Keratinocyte (primary cell): ENCODE measurements around the gene PEX3. TPM values are rescaled to one million over a fixed set of nuclear protein-coding genes. Genes with fewer than 3 reads are reported as not detected.
A peak's percentile ranks its signal among the peaks of the same experiment; 100 is the strongest.

Source experiments
- DNase-seq: peaks from one replicate; pipeline ENCODE4 v3.0.0-alpha.2; 2011; ENCODE audit warnings: low read depth, missing footprints, low spot score
- FAIRE-seq: peaks from 2 replicates; lab custom pipeline; 2011; peaks lifted over from hg19 to GRCh38; lab: Jason Lieb, UNC
- H2AFZ ChIP-seq: 2 replicates; pipeline ENCODE4 v1.6.0; 2012; ENCODE audit warnings: low read length, control low read depth, inconsistent platforms; ENCODE audit not compliant: control insufficient read depth
- H3K27ac ChIP-seq: 2 replicates; pipeline ENCODE4 v1.5.1; 2011; ENCODE audit warnings: low read length; ENCODE audit not compliant: control insufficient read depth, insufficient read depth
- H3K27me3 ChIP-seq: 3 replicates; pipeline ENCODE4 v1.6.0; 2011; ENCODE audit warnings: low read length; ENCODE audit not compliant: control insufficient read depth, insufficient read depth; ENCODE audit errors: extremely low read depth
- H3K36me3 ChIP-seq, 2 experiments: 2 replicates in 1 of 2; 3 replicates in 1 of 2; pipeline ENCODE4 v1.5.1; 2011; ENCODE audit warnings: low read length in 2 of 2, mild to moderate bottlenecking in 1 of 2; ENCODE audit not compliant: control insufficient read depth in 2 of 2, insufficient read depth in 2 of 2; ENCODE audit errors: extremely low read depth in 1 of 2
- H3K4me1 ChIP-seq: 3 replicates; pipeline ENCODE4 v1.5.1; 2011; ENCODE audit warnings: low read length; ENCODE audit not compliant: control insufficient read depth, insufficient read depth; ENCODE audit errors: extremely low read depth
- H3K4me2 ChIP-seq: 3 replicates; pipeline ENCODE4 v1.6.0; 2011; ENCODE audit warnings: low read depth, low read length; ENCODE audit not compliant: control insufficient read depth, insufficient read depth; ENCODE audit errors: extremely low read depth
- H3K4me3 ChIP-seq, 3 experiments: fragments of 200-600 bp in 1 of 3; sonication (generic) in 1 of 3; 2 replicates in 2 of 3; 3 replicates in 1 of 3; pipeline ENCODE4 v1.5.1; 2011 to 2016; ENCODE audit warnings: low read length in 3 of 3, mild to moderate bottlenecking in 3 of 3, control low read depth in 2 of 3, inconsistent platforms in 1 of 3, low read depth in 1 of 3, mixed read lengths in 1 of 3, mixed run types in 1 of 3, moderate library complexity in 1 of 3; ENCODE audit not compliant: control insufficient read depth in 2 of 3, insufficient read depth in 2 of 3; ENCODE audit errors: extremely low read depth in 1 of 3
- H3K79me2 ChIP-seq: 2 replicates; pipeline ENCODE4 v1.6.0; 2012; ENCODE audit warnings: low read length; ENCODE audit not compliant: control insufficient read depth, insufficient read depth
- H3K9ac ChIP-seq: 3 replicates; pipeline ENCODE4 v1.6.0; 2011; ENCODE audit warnings: low read length; ENCODE audit not compliant: control insufficient read depth, insufficient read depth; ENCODE audit errors: extremely low read depth
- H3K9me1 ChIP-seq: 3 replicates; pipeline ENCODE4 v1.6.0; 2011; ENCODE audit warnings: low read length; ENCODE audit not compliant: control insufficient read depth, insufficient read depth; ENCODE audit errors: extremely low read depth
- H3K9me3 ChIP-seq: 2 replicates; pipeline ENCODE4 v1.5.1; 2012; ENCODE audit warnings: low read depth, low read length; ENCODE audit not compliant: control insufficient read depth
- H4K20me1 ChIP-seq: 3 replicates; pipeline ENCODE4 v1.6.0; 2011; ENCODE audit warnings: low read length; ENCODE audit not compliant: control insufficient read depth, insufficient read depth; ENCODE audit errors: extremely low read depth
- EZH2 ChIP-seq: IDR thresholded peaks from one replicate; pipeline ENCODE4 v1.6.1; 2012; ENCODE audit warnings: inconsistent platforms, mild to moderate bottlenecking, low read length, moderate library complexity
- dilution Hi-C: fragments of 300-500 bp; cut with MboI; formaldehyde crosslinking; loops from one replicate; pipeline ENCODE4 v1.7.0; 2020; ENCODE audit warnings: low sequenced_read_pairs; ENCODE audit not compliant: extremely low pct_ligation_motif_present
- polyA plus RNA-seq, 5 experiments: library from polyadenylated mRNA; depleted of rRNA in 3 of 5; stranded (reverse) in 3 of 5; stranded (forward) in 1 of 5; unstranded in 1 of 5; fragments of >200 nt; gene quantifications; 1 replicate in 1 of 5; 2 replicates in 3 of 5; 3 replicates in 1 of 5; pipeline versions ENCODE4 v1.2.1 to v1.2.3, GENCODE V29; 2011 to 2012; ENCODE audit warnings: missing spikeins in 2 of 5, low read depth in 1 of 5, low replicate concordance in 1 of 5
- TF ChIP-seq, protein P1 (sequence below), 3 experiments: IDR thresholded peaks in 1 of 3; conservative IDR thresholded peaks in 1 of 3; optimal IDR thresholded peaks in 1 of 3; 2 replicates in 2 of 3; 3 replicates in 1 of 3; pipeline versions ENCODE3 to v1.5.1; 2011; ENCODE audit warnings: low read length in 3 of 3, mild to moderate bottlenecking in 3 of 3, moderate library complexity in 2 of 3, control low read depth in 1 of 3, inconsistent platforms in 1 of 3; ENCODE audit not compliant: insufficient read depth in 2 of 3; ENCODE audit errors: extremely low read depth in 1 of 3

The PEX3 gene
- polyA plus RNA-seq, 1 donor (not counting 4 experiments of a cell fraction or from before 2014, with no cell fraction given): 68.1 TPM

DNA sequence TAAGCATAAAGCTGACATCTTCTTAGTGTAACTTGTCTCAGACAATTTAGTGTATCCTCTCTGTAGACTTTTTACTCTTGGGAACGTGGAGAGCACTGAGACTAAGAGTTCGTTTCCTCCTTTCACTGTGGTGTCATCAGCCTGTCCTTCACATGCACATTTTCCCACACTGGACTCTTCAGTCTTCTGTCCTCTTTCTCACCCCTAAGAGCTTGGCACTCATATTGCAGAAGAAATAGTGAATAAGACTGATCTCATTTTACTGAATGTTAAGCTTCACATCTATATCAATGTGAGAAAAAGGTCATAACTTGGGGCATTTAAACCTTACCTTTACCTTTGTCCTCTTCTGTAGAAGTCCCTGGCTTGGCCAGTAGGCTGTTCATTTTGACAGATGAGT is 35.4 kb downstream of the PEX3 start:
- dilution Hi-C loops: no loop called here
- Histone ChIP-seq H3K79me2 (no peaks in the 10 kb centered on the region), H2AFZ (no peak overlapping the region), H3K36me3 (peaks cover 2 to 5% of the 10 kb centered on the region in 2 experiments), H3K4me1 (no peaks in the 10 kb centered on the region), H3K27me3 (no peaks in the 10 kb centered on the region), H3K27ac (no peak overlapping the region), H3K9me3 (no peaks in the 10 kb centered on the region), H3K4me2 (no peak overlapping the region), H3K4me3 (no peak overlapping the region), H3K9me1 (no peaks in the 10 kb centered on the region), H4K20me1 (no peaks in the 10 kb centered on the region), H3K9ac (no peak overlapping the region)
- TF ChIP-seq, protein P1, sequence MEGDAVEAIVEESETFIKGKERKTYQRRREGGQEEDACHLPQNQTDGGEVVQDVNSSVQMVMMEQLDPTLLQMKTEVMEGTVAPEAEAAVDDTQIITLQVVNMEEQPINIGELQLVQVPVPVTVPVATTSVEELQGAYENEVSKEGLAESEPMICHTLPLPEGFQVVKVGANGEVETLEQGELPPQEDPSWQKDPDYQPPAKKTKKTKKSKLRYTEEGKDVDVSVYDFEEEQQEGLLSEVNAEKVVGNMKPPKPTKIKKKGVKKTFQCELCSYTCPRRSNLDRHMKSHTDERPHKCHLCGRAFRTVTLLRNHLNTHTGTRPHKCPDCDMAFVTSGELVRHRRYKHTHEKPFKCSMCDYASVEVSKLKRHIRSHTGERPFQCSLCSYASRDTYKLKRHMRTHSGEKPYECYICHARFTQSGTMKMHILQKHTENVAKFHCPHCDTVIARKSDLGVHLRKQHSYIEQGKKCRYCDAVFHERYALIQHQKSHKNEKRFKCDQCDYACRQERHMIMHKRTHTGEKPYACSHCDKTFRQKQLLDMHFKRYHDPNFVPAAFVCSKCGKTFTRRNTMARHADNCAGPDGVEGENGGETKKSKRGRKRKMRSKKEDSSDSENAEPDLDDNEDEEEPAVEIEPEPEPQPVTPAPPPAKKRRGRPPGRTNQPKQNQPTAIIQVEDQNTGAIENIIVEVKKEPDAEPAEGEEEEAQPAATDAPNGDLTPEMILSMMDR (optimal IDR thresholded peaks at IDR 0.05 in 1 of 3, IDR thresholded peaks at IDR 0.05 in 1 of 3, conservative IDR thresholded peaks at IDR 0.05 in 1 of 3; ENCODE audit: extremely low read depth in 1 of 3, insufficient read depth in 2 of 3, low read length in 3 of 3): peak in 1 of 3 experiments; percentile 7
- TF ChIP-seq EZH2: no peak
- DNase-seq: no peak
- FAIRE-seq: no peak

DNA sequence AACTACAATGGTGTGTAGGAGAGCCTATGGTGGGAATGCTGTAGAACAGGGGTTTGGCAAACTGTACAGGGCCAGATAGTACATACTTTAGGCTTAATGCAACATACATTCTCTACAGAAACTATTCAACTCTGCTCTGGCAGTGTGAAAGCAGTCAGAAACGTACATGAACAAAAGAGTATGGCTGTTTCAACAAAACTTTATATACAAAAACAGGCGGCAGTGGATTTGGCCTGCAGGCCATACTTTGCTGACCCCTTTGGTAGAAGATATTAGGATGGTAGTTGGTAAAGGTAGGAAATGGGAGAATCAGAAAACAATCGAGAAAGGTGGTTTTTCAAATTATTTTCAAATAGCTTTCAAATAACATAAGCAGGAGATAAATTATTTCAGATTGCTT is 36.1 kb downstream of the PEX3 start:
- Histone ChIP-seq H3K27me3 (no peaks in the 10 kb centered on the region), H3K4me2 (no peak overlapping the region), H3K79me2 (no peaks in the 10 kb centered on the region), H3K36me3 (peaks cover 2 to 7% of the 10 kb centered on the region in 2 experiments), H3K4me1 (no peaks in the 10 kb centered on the region), H3K27ac (no peak overlapping the region), H3K9me3 (no peaks in the 10 kb centered on the region), H2AFZ (no peak overlapping the region), H3K4me3 (no peak overlapping the region), H3K9me1 (no peaks in the 10 kb centered on the region), H4K20me1 (no peaks in the 10 kb centered on the region), H3K9ac (no peak overlapping the region)
- TF ChIP-seq, protein P1 (optimal IDR thresholded peaks at IDR 0.05 in 1 of 3, IDR thresholded peaks at IDR 0.05 in 1 of 3, conservative IDR thresholded peaks at IDR 0.05 in 1 of 3; ENCODE audit: extremely low read depth in 1 of 3, insufficient read depth in 2 of 3, low read length in 3 of 3): no peak
- no peak for TF ChIP-seq EZH2
- DNase-seq: no peak
- dilution Hi-C loops: no loop called here
- FAIRE-seq: no peak
